Measurements from ENCODE around the gene TMPRSS7.

TMPRSS7 gene

DNA sequence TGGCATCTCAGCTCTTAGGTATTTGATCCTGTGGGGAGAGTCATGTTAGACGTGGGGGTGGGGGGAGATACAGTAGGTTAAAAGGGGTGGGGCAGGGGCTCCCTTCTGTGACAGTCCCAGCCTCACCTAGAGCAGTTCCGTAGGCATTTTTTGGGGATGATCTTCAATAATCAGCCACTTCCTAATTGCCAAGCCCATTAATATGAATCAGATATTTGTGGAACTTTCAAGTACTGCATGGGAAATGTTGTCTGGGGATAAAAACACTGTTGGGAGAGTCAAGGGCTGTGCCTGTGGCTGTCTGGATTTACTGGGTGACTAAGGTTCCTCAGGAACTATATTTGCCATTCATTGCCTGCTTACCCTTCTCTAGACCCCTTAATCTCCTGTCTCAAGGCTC lies 61.2 kb downstream of the TMPRSS7 start:
- DNase-seq (ENCODE audit: low read depth in 3 of 3, low spot score in 1 of 3): no peak

DNA sequence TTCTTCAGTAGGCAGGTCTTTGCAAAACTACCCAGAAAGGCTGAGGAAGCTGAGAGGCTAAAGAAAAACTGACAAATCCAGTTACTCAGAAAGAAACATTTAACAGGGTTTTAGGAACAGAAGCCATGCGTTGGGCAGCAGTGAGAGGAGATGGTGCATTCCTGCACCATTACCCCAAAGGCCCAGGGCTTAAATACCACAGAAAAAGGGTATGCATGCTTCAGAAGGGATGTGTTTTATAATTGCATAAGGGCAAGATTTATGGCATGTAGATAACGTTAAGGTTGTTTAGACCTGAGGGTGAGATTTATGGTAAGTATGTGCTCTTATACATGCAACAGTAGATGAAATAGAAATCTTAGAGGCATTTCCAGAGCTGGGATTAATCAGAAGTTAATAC lies 61.6 kb downstream of the TMPRSS7 start:
- DNase-seq (ENCODE audit: low read depth in 3 of 3, low spot score in 1 of 3): no peak

- no peak for DNase-seq (ENCODE audit: low read depth in 3 of 3, low spot score in 1 of 3)
These were observed 62.8 kb downstream of the TMPRSS7 start for GRCh38 chr3:112097378-112097777.

- no peak for DNase-seq (ENCODE audit: low read depth in 3 of 3, low spot score in 1 of 3)
These were observed 67.4 kb downstream of the TMPRSS7 start for GRCh38 chr3:112101916-112102315.

- no peak for DNase-seq (ENCODE audit: low read depth in 3 of 3, low spot score in 1 of 3)
These were observed 70.2 kb downstream of the TMPRSS7 start for GRCh38 chr3:112104774-112105173.

- no peak for DNase-seq (ENCODE audit: low read depth in 3 of 3, low spot score in 1 of 3)
These were observed 74.8 kb downstream of the TMPRSS7 start for GRCh38 chr3:112109322-112109721.

DNA sequence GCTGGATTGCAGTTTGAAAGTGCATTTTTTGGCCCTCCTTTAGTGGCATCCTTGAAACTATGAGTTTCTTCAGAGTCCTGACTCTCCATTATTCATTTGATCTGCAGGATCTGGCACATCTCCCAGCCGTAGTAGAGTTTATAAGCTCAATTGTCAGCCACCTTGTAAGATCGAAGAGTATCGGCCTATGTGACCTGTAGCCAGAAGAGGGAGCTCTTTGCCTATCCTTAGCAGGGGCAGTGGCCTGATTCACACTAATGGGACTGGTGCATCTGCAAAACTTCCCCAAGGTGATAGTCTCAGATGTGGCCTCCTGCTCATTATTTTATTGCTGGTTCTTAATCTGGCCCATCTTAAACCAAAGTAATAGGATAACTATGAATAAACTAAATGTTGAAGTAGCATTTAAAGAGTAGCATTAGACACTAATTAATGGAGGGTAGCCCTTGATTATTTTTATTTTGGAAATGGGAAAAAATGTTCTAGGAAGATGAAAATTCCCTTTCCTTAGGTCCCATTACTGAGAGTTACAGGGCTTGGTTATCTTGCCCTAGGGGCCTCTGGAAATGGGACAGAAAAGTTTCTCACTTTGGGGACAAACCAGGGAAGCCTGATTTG lies 77.4 kb downstream of the TMPRSS7 start:
- DNase-seq (ENCODE audit: low read depth in 3 of 3, low spot score in 1 of 3): peak in 2 of 3 donors; percentile 25 to 35

DNA sequence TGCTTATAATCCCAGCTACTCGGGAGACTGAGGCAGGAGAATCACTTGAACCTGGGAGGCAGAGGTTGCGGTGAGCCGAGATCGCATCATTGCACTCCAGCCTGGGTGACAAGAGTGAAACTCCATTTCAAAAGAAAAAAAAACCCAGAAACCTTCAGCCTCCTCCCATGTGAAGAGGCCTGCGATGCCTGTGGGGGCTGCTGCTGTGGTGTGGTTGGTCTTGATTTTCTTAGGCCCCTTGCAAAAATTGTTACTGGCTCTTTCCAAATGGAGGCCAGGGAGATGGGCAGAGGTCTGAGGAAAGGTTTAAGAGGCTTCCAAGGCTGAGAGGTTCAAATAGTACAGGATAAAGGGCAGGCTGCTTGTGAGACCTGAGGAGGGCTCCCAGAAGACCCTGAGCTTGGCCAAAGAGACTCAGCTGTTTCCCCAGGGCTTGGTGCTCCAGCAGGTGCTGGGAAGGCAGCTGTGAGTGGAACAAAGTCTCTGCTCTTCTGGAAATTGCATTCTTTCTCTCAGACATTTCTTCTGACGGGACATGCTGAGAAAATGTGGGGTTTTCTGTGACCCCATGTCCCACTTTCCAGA lies 80.1 kb downstream of the TMPRSS7 start:
- no peak for DNase-seq (ENCODE audit: low read depth in 3 of 3, low spot score in 1 of 3)

- DNase-seq (ENCODE audit: low read depth in 3 of 3, low spot score in 1 of 3): no peak
These were observed 80.7 kb downstream of the TMPRSS7 start for GRCh38 chr3:112115161-112115739.

DNA sequence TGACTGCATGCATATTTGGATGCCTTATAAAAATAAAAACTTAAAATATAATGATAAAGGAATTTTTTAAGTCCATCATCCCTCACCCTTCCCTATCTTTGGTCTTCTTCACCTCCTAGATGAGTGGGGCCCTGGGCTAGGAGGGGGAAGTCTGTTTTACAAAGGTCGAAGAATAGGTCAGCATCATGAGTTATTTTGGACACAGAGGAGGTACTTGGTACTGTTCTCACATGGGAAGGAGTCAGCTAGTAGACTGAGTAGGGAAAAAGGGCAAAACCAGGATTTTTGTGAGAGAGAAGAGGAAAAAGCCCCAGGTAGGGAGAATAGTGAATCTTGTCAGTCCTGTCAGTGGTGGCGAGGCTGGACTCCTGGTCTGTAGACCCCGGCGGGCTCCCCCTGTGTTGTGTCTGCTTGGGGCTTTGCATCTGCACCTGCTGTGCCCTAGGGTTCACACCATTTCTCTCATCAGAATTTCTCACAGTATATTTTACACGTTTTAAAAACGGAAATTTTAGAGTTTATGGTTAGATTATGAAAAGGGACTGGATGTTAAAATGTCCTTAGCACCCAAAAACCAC lies 81.4 kb downstream of the TMPRSS7 start:
- no peak for DNase-seq (ENCODE audit: low read depth in 3 of 3, low spot score in 1 of 3)

- no peak for DNase-seq (ENCODE audit: low read depth in 3 of 3, low spot score in 1 of 3)
These were observed 82.2 kb downstream of the TMPRSS7 start for GRCh38 chr3:112116748-112117186.

GRCh38 chr3:112117415-112117814 lies 82.9 kb downstream of the TMPRSS7 start:
- DNase-seq (ENCODE audit: low read depth in 3 of 3, low spot score in 1 of 3): no peak

DNA sequence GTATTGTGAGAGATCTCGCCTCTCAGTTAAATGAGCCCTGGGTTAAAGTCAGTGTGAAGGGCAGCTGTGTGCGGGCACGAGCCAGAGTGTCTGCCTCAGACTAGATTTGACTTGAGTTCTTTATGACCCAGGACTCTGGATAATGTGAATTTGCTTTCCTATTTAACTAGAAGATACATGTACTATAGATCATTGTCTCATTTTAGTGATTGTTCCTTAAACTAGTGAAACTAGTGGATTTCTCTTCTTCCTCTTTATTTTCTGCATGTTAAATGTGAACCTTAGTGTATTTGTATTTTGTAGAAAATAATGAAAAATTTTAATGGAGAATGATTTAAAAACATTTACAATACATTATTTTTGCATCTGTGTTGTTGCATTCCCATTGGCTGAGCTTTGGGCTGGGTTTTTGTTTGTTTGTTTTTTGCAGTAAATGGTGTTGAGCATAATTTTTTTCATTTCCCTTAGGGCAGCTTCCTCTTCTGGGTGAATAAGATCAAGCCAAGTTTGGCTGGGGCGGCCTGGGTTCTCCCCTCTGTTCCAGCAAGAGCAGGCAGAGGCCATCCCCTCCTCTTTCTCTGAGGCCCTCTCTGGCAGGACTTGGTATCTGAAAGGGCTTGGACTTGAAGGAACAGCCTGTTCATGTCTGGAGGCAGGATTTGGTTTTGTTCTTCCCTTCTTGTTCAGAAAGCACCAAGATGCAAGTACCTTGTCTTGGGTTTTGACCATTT lies 83.5 kb downstream of the TMPRSS7 start:
- no peak for DNase-seq (ENCODE audit: low read depth in 3 of 3, low spot score in 1 of 3)

- DNase-seq (ENCODE audit: low read depth in 3 of 3, low spot score in 1 of 3): no peak
These were observed 85.7 kb downstream of the TMPRSS7 start for GRCh38 chr3:112119962-112120836.

GRCh38 chr3:112121577-112122547 lies 87.3 kb downstream of the TMPRSS7 start:
- no peak for DNase-seq (ENCODE audit: low read depth in 3 of 3, low spot score in 1 of 3)

GRCh38 chr3:112122870-112123269 lies 88.3 kb downstream of the TMPRSS7 start:
- no peak for DNase-seq (ENCODE audit: low read depth in 3 of 3, low spot score in 1 of 3)

- no peak for DNase-seq (ENCODE audit: low read depth in 3 of 3, low spot score in 1 of 3)
These were observed 89.0 kb downstream of the TMPRSS7 start for GRCh38 chr3:112123548-112123947.

- DNase-seq (ENCODE audit: low read depth in 3 of 3, low spot score in 1 of 3): no peak
These were observed 90.5 kb downstream of the TMPRSS7 start for GRCh38 chr3:112124907-112125607.

GRCh38 chr3:112126511-112126911 lies 92.0 kb downstream of the TMPRSS7 start:
- no peak for DNase-seq (ENCODE audit: low read depth in 3 of 3, low spot score in 1 of 3)

All from stimulated activated CD4-positive, alpha-beta T cell treated with anti-CD3 and anti-CD28 coated beads, TNF-alpha, amount 100 ng/mL, for 1 hour (primary cell).